Panc1 (cell line): ENCODE data around the gene TRAPPC8.

Source experiments
- CTCF ChIP-seq: fragments of 450-650 bp; IDR thresholded peaks from 2 replicates; pipeline ENCODE4 v1.5.1; 2017; ENCODE audit warnings: mild to moderate bottlenecking
- POLR2AphosphoS5 ChIP-seq: IDR thresholded peaks from 2 replicates; pipeline ENCODE4 v1.6.1; 2012; ENCODE audit warnings: mild to moderate bottlenecking, low read depth, low read length, moderate library complexity
- TCF7L2 ChIP-seq: IDR thresholded peaks from 2 replicates; pipeline ENCODE4 v1.6.1; 2011; ENCODE audit warnings: mild to moderate bottlenecking, low read depth, low read length, inconsistent platforms

GRCh38 chr18:31977270-31977872 is 34.4 kb upstream of the TRAPPC8 start:
- TF ChIP-seq CTCF (peak; percentile 45; the same call in 1 of the 2 replicates), POLR2AphosphoS5 (no peak), TCF7L2 (no peak)
